ENCODE measurements around the gene MOCOS.
"Not testable (repeated sequence)": the region's sequence is repeated elsewhere in the genome, so short reads cannot be mapped to it uniquely, and the experiment has no call there.

The MOCOS gene

DNA sequence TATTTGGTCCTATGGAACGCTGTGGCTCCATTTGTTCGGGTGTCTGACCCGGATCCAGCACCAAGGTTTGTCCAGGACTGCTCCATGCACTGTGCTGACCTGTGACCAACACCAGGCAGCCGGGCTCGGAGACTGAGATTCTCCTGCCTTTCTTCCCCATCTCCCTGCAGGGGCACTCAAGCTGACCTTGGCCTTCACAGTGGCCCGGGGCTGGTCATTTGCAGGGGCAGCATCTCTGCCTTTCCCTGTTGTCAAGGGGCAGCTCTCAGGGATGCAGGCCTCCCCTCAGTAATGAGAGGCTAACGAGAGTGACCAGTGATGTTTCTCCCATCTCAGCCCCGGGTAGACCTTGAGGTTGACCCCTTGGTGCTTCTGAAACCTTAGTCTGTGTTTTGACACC lies 27.5 kb downstream of the MOCOS start:
- no peaks in the 10 kb centered on the region for H3K36me3 ChIP-seq
- H3K4me1 ChIP-seq (ENCODE audit: control insufficient read depth in 1 of 2, insufficient read depth in 1 of 2, low read depth in 1 of 2, low read length in 1 of 2), result no peaks in the 10 kb centered on the region
- TF ChIP-seq, protein P1, sequence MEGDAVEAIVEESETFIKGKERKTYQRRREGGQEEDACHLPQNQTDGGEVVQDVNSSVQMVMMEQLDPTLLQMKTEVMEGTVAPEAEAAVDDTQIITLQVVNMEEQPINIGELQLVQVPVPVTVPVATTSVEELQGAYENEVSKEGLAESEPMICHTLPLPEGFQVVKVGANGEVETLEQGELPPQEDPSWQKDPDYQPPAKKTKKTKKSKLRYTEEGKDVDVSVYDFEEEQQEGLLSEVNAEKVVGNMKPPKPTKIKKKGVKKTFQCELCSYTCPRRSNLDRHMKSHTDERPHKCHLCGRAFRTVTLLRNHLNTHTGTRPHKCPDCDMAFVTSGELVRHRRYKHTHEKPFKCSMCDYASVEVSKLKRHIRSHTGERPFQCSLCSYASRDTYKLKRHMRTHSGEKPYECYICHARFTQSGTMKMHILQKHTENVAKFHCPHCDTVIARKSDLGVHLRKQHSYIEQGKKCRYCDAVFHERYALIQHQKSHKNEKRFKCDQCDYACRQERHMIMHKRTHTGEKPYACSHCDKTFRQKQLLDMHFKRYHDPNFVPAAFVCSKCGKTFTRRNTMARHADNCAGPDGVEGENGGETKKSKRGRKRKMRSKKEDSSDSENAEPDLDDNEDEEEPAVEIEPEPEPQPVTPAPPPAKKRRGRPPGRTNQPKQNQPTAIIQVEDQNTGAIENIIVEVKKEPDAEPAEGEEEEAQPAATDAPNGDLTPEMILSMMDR (IDR thresholded peaks at IDR 0.05), result no peak
- no peaks in the 10 kb centered on the region for H3K9me3 ChIP-seq
- no peaks in the 10 kb centered on the region for H3K27me3 ChIP-seq
- H3K4me3 ChIP-seq (ENCODE audit: low read depth in 1 of 2, low read length in 1 of 2), result no peak overlapping the region
- no peak overlapping the region for H3K27ac ChIP-seq

DNA sequence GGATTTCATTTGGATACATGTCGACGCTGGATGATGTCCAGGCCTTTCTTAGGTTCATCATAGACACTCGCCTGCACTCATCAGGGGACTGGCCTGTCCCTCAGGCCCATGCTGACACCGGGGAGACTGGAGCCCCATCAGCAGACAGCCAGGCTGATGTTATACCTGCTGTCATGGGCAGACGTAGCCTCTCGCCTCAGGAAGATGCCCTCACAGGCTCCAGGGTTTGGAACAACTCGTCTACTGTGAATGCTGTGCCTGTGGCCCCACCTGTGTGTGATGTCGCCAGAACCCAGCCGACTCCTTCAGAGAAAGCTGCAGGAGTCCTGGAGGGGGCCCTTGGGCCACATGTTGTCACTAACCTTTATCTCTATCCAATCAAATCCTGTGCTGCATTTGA lies 28.3 kb downstream of the MOCOS start:
- H3K4me3 ChIP-seq (ENCODE audit: low read depth in 1 of 2, low read length in 1 of 2), result no peak overlapping the region
- no peaks in the 10 kb centered on the region for H3K36me3 ChIP-seq
- H3K27me3 ChIP-seq, result no peaks in the 10 kb centered on the region
- no peak overlapping the region for H3K27ac ChIP-seq
- TF ChIP-seq, protein P1 (IDR thresholded peaks at IDR 0.05), result no peak
- no peaks in the 10 kb centered on the region for H3K9me3 ChIP-seq
- H3K4me1 ChIP-seq (ENCODE audit: control insufficient read depth in 1 of 2, insufficient read depth in 1 of 2, low read depth in 1 of 2, low read length in 1 of 2), result no peaks in the 10 kb centered on the region

DNA sequence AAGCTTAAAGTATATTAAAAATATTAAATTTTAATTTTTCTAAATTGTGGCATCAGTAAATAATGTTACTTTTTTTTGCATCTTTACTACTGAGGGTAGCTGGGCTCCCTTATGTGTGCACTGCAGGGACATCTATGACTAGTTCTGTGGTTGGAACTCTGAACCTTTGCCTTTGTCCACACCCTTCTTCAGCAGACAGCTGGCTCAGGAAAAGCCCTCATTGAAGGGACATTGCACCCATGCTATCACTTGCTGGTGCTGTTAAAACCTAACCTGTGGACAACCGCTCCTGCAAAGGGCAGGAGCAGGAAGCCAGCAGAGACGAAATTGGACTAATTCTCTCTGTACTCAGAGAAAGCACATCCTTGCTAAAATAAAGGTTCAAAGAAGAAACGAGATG lies 30.1 kb downstream of the MOCOS start:
- no peaks in the 10 kb centered on the region for H3K9me3 ChIP-seq
- no peak overlapping the region for H3K4me3 ChIP-seq (ENCODE audit: low read depth in 1 of 2, low read length in 1 of 2)
- no peaks in the 10 kb centered on the region for H3K4me1 ChIP-seq (ENCODE audit: control insufficient read depth in 1 of 2, insufficient read depth in 1 of 2, low read depth in 1 of 2, low read length in 1 of 2)
- H3K27ac ChIP-seq, result no peak overlapping the region
- TF ChIP-seq, protein P1 (IDR thresholded peaks at IDR 0.05), result no peak
- H3K36me3 ChIP-seq, result no peaks in the 10 kb centered on the region
- no peaks in the 10 kb centered on the region for H3K27me3 ChIP-seq

DNA sequence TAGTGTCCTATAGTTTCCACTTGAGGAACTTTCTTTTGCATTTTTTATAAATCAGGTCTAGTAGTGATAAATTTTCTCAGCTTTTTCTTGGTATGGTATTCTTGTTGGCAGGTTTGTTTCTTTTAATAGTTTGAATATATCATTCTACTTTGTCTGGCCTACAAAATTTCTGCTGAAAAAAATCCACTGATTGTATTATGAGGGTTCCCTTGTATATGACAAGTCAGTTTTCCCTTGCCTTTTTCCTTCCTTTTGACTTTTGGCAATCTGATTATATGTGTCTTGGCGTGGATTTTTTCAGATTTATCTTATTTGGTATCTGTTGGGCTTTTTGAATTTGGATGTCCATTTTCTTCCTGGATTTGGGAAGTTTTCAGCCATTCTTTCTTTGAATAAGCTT lies 41.9 kb downstream of the MOCOS start:
- no peak overlapping the region for H3K27ac ChIP-seq
- peaks cover 4% of the 10 kb centered on the region for H3K9me3 ChIP-seq
- no peaks in the 10 kb centered on the region for H3K4me1 ChIP-seq (ENCODE audit: control insufficient read depth in 1 of 2, insufficient read depth in 1 of 2, low read depth in 1 of 2, low read length in 1 of 2)
- H3K4me3 ChIP-seq (ENCODE audit: low read depth in 1 of 2, low read length in 1 of 2), result no peak overlapping the region
- TF ChIP-seq, protein P1 (IDR thresholded peaks at IDR 0.05), result no peak
- no peaks in the 10 kb centered on the region for H3K27me3 ChIP-seq
- H3K36me3 ChIP-seq, result no peaks in the 10 kb centered on the region

DNA sequence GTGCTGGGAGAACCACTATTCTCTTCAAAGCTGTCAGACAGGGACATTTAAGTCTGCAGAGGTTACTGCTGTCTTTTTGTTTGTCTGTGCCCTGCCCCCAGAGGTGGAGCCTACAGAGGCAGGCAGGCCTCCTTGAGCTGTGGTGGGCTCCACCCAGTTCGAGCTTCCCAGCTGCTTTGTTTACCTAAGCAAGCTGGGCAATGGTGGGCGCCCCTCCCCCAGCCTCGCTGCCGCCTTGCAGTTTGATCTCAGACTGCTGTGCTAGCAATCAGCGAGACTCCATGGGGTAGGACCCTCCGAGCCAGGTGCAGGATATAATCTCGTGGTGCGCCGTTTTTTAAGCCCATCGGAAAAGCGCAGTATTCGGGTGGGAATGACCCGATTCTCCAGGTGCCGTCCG lies 53.2 kb downstream of the MOCOS start:
- H3K9me3 ChIP-seq; H3K27ac ChIP-seq; H3K27me3 ChIP-seq; H3K36me3 ChIP-seq; H3K4me1 ChIP-seq (ENCODE audit: control insufficient read depth in 1 of 2, insufficient read depth in 1 of 2, low read depth in 1 of 2, low read length in 1 of 2); H3K4me3 ChIP-seq (ENCODE audit: low read depth in 1 of 2, low read length in 1 of 2): not testable (repeated sequence)

DNA sequence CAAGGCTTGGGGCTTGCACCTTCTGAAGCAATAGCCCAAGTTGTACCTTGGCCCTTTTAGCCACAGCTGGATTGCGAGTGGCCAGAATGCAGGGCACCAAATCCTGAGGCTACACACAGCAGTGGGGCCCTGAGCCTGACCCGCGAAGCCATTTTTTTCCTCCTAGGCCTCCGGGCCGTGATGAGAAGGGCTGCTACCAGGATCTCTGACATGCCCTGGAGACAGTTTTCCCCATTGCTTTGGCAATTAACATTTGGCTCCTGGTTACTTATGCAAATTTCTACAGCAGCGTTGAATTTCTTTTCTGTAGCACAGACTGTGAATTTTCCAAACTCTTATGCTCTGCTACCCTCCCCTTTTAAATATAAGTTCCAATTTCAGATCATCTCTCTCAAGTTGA lies 54.5 kb downstream of the MOCOS start:
- Histone ChIP-seq H3K36me3 (no peaks in the 10 kb centered on the region), H3K9me3 (no peaks in the 10 kb centered on the region), H3K4me1 (ENCODE audit: control insufficient read depth in 1 of 2, insufficient read depth in 1 of 2, low read depth in 1 of 2, low read length in 1 of 2) (no peaks in the 10 kb centered on the region), H3K4me3 (ENCODE audit: low read depth in 1 of 2, low read length in 1 of 2) (no peak overlapping the region), H3K27ac (no peak overlapping the region), H3K27me3 (no peaks in the 10 kb centered on the region)
- TF ChIP-seq, protein P1 (IDR thresholded peaks at IDR 0.05), result no peak

Data from neutrophil (primary cell).